Ishikawa (cell line): ENCODE results near the gene KASH5.

Experiments used
- FOXM1 ChIP-seq: IDR thresholded peaks from 2 replicates; pipeline ENCODE4 v1.6.1; 2012; ENCODE audit warnings: low read depth, borderline replicate concordance
- TF ChIP-seq, protein P1 (sequence below): IDR thresholded peaks from 2 replicates; pipeline ENCODE4 v1.6.1; 2012; ENCODE audit warnings: low read depth, mild to moderate bottlenecking

DNA sequence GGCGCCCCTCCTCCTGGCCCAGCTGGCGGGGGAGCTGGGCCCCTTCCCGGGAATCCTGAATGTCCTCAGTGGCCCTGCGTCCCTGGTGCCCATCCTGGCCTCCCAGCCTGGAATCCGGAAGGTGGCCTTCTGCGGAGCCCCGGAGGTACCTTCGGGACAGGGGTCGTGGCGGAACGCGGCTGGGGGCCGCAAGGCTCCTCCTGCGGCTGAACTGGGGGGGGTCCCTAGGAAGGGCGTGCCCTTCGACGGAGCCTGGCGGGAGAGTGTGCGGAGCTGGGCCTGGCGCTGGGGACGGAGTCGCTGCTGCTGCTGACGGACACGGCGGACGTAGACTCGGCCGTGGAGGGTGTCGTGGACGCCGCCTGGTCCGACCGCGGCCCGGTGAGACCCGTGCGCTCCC lies 73.6 kb downstream of the KASH5 start:
- TF ChIP-seq, protein P1, sequence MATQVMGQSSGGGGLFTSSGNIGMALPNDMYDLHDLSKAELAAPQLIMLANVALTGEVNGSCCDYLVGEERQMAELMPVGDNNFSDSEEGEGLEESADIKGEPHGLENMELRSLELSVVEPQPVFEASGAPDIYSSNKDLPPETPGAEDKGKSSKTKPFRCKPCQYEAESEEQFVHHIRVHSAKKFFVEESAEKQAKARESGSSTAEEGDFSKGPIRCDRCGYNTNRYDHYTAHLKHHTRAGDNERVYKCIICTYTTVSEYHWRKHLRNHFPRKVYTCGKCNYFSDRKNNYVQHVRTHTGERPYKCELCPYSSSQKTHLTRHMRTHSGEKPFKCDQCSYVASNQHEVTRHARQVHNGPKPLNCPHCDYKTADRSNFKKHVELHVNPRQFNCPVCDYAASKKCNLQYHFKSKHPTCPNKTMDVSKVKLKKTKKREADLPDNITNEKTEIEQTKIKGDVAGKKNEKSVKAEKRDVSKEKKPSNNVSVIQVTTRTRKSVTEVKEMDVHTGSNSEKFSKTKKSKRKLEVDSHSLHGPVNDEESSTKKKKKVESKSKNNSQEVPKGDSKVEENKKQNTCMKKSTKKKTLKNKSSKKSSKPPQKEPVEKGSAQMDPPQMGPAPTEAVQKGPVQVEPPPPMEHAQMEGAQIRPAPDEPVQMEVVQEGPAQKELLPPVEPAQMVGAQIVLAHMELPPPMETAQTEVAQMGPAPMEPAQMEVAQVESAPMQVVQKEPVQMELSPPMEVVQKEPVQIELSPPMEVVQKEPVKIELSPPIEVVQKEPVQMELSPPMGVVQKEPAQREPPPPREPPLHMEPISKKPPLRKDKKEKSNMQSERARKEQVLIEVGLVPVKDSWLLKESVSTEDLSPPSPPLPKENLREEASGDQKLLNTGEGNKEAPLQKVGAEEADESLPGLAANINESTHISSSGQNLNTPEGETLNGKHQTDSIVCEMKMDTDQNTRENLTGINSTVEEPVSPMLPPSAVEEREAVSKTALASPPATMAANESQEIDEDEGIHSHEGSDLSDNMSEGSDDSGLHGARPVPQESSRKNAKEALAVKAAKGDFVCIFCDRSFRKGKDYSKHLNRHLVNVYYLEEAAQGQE: no peak
- TF ChIP-seq FOXM1: no peak
